DMS53 treated with DMSO at 0.1 percent for 48 hours (cell line): ENCODE results near the gene PLXNA1.

ENCODE experiments used
- DNase-seq: peaks from one replicate; lab custom pipeline; 2025; ENCODE audit not compliant: unreplicated experiment; lab: John Stamatoyannopoulos, UW

The PLXNA1 gene

DNA sequence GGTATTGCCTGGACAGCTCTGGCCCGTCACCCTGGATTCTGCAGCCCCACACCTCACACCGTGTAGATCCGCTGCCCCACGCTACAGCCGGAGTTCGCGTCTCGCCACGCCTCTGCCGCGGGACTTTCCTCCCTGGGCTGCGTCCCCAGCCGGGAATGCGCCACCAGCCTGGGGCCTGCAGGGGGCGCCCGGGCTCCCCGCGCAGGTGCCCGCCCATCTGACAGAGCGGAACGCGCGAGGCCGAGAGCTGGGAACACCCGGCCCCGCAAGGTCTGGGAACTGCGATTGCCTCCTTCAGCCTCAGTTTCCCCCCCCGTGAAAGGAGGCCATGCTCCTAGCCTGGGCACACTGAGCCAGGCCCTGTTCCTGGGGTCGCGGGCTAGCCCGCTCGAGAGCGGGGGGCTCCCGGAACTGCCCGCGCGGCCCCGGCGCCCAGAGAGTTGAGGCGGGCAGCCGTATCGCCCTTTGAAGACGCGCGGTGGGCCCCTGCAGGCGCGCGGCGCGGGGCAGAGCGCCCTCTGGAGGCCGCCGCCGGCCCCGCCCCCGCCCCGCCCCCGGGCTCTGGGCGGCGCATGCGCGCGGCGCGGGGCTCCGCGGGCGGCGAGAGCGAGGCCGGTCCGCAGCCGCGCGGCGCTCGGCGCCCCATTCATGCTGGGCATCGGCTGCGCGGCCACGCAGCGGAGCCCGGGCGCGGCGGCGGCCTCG lies at the start of gene PLXNA1:
PLXNA1 (plus strand) TSS at position 645 of the 705 bp plus-strand sequence. CDS start 5,479 bp downstream, outside the sequence.
- DNase-seq: peak; percentile 42

DNA sequence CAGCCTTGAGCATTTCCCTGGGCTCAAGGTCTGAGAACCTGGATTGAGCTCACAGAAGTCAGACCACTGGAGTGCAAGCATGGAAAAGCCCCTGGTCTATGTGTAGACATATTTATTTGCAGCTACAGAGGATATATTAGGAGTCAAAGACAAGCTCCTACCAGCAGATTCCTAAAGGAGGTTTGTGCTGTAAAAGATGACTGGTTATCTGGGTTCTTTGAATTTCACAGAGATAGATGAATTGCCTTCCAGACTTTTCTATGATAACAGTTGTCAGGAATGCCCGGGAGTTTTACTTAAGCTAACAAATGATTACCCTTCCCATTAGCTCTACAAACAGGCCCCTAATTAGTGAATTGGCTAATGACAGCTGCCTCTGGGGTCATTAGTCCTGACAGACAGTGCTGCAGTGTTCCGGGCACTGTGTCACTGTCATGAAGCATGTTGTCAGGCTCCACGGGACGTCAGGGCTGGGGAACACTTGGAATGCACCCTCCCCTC lies 48.8 kb upstream of the PLXNA1 start:
- DNase-seq: no peak

DNA sequence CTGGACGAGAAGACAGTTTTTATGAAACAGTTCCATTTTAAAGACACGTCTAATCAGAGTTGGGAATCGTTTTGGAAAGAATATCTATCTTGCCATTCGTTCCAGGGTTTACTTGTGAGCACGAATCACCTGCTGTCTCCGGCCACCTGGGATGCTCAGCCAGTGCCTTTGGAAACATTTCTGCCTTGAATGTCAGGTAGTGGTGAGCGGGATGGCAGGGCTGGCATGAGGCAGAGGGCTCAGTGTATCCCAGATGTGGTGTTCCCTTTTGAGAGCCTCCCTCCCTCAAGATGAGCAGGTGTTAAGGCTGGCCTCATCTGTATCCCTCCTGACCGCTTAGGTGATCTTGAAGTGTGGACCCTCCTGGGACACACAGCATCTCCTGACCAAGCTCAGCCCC lies 47.9 kb upstream of the PLXNA1 start:
- DNase-seq: no peak

DNA sequence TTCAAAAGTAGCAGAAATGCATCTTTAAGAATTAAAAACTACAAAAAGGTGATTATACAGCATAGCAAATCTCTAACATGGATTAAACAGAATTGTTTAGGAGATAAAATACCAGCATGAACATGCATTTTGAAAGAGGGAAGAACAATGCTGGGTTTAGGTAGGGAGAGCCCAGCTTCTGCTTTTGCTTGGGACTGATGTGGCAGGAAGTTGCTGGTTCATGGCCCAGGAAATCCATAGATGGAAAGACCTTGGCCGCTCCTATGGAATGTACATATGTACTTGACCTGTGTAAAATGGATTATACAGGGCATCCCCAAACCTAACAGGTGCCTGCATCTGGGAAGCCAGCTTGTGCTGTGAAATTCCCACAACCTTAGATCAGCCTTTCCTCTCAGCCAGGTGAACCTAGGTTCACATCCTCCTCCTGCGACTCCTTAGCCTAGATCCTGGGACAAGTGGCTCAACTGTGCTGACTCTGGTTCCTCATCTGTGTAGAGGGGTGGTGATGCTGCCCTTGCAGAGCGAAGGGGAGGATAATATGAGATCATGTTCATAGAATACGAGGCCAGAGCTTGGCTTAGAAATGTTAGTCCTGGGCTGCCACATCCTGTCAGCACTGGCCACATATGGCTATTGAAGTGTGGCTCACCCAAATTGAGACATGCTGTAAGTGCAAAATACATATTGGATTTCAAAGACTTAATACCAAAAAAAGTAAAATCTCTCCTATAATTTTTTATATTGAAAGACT lies 47.0 kb upstream of the PLXNA1 start:
- no peak for DNase-seq

DNA sequence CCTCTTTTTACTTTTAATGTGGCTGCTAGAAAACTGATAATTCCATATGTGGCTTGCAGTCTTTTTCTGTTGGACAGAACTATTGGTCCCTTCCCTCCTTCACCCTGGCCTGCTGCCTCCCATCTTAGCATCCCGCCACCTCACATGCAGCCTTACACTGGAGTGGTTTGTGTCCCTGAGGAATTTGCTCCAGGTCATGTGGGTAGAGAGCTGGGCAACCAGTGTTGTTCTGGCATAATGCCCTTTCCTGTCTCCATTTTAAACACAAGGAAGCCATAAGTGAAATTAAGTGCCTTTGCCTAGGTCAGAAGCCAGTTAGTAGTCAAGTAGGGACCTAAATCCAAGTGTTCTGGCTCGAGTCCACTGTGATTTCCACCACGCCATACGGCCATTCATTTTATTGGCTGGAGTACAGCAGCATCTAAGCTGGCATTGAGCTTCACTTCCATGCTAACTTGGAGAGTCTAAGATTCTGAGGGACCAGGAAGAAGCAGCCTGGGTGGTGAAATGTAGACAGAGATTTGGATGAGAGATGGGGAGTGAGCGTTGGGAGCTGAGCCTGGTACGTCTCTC lies 46.0 kb upstream of the PLXNA1 start:
- no peak for DNase-seq

DNA sequence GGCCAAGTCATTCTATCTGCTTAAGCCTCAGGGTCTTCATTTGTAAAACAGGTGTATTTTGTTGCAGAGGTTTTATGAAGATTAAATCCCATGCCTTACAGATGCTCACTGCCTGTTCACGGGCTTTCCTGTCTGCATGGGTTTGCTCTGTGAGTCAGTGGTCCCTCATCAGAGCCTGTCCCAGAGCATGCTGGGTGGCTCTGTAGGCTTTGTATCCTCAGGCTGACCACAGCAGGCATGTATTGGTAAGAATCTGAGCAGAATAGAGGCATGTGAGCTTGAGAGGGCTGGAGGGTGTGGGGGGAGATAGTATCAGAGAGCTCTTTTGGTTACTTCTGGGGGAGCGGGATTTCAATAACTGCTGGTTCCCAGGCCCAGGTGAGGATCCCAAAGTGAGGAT lies 45.4 kb upstream of the PLXNA1 start:
- DNase-seq: no peak

DNA sequence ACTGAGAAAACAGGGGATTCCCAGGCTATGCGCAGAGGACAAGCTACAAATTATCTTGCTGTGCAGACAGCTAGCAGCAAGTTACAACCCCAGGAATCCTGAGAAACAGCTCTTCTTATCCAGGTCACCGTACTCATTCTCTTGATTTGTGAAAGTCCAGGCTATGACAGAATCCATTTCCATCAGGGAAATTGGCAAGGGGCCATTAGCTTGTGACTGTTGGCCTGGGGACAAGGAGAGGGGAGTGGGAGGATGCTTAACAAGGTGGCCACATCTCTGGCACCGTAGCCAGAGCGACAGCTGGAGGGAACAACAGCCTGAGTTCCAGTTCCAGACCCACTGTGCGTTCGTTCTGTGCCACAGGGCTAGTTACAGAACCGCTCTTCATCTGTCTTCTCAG lies 44.9 kb upstream of the PLXNA1 start:
- no peak for DNase-seq

DNA sequence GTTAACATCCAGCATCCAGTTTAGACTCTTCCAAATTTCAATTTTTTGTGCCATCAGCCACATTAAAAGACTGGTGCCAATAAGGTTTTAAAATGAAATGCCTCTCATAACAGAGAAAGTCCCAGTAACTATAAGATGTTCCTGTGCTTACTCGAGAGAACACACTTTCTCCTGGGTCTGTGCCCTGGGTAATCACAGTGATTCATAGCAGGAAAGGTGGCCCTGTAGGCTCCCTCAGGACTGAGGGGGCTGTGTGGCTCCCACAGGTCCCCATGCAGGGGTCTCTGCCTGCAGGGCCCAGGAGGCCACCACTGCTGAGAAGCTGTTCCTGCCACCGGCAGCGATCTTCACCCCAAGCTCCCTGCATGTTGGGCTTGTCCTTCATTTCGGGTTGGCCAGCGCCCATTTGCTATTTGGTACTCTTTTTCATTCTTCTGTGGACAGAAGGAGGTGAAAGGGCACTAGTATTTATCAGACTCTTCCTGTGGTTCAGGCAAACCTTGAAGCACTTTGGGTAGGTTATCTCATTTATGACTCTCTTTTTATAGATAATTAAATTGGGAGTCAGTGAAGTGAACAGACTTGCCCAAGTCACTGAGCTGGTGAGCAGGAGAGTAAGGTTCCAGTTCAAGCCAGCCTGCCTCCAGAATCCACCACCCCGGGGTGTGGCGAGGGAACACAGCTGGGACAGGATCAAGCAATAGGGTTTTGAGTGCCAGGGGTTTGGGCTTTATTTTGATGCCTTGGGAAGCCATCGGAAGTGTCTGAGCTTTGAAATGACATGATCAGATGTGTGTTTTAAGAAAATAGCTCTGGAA lies 44.2 kb upstream of the PLXNA1 start:
- no peak for DNase-seq

DNA sequence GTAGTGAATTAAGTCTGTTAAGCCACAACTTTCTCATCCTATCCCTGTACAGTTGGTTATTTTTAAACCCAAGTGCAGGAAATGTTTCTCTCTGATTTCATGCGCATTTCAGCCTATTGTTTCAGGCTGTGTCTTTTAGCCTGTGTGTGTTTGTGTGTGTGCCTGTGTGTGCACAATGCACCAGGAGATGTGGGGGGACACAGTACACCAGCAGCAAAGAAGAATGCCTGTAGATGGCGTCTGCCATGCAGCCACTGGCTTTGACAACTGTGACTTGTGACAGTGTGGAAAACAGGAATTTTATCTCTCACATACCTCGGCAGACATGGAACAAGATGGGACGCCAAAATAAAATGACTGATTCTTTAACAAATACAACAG lies 43.6 kb upstream of the PLXNA1 start:
- DNase-seq: no peak

DNA sequence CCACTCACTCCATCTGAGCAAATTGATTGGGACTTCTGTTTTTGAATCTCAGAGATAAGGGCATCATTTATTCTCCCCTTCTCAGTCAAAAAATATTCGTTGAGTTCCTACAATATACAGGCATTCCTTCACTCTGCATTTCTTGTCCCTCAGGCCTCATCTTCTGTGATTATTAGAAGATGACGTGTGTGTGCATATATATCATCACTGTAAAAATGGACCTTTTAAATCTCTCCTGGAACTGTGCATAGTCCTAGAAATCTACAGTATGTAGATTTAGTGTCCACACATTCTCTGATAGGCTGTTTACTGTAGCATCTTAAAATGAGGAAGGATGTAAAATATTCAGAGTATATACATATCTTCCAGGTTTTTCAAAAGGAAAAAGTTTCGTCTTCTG lies 43.2 kb upstream of the PLXNA1 start:
- DNase-seq: no peak

DNA sequence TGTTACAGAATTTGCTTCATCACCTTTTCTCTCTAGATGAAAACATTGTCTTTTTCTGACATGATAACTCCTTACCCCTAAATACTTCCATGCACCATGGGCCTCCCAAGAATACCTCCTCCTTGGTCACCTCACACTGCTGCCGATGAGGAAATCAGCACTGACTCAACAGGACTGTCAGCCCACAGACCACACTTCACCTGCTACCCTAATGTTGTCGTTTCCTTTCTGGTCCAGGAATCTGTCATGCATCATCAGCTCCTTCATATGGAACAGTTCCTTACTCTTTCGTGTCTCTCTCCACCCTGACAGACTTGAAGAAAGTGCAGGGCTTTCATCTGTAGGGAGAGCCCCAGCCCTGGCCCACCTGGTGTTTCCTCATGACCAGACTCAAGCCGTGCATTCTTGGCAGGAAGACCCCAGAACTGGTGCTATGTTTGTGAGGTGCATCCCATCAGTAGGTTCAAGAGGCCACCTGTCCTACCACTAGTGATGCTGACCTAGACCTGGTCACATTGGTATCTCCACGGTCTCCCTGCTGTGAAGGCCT lies 41.1 kb upstream of the PLXNA1 start:
- DNase-seq: no peak

DNA sequence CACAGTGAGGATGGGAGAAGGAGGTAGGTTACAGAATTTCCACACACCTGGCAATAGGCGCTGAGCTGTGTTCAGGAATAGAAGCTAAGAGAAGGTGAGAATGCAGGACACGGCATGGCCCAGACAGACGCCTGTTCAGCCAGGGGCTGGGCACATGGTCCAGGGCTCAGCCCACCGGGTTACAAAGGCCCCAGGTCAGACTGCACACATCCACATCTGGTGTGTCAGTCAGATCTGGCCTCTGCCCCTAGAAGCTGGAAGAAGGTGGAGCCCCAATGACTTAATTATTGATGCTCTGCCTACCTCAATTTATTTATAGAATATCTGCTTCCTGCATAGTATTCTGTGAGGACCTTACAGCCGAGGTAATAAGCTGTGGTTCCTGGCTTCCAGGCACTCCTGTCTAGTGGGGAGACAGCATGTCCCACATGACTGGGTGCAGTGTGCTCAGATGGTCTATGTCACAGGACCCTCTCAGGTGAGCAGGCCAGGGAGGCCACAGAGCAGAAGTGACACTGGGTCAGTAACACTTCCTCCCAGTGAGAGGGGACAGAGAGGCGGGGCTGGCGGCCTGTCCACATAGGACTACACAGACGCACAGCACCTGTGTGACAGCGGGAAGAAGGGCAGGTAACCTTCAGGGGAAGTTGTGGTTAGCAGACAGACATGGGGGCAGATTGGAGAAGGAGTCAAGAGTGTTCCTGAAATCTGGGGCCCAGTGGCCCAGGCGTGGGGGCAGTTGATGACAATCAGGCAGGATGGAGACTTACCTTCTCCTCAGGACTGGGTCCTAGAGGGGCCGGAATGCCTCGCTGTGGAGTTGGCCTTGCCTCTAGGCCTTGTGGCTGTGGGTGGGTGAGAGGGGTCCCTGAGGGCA lies 38.6 kb upstream of the PLXNA1 start:
- no peak for DNase-seq

DNA sequence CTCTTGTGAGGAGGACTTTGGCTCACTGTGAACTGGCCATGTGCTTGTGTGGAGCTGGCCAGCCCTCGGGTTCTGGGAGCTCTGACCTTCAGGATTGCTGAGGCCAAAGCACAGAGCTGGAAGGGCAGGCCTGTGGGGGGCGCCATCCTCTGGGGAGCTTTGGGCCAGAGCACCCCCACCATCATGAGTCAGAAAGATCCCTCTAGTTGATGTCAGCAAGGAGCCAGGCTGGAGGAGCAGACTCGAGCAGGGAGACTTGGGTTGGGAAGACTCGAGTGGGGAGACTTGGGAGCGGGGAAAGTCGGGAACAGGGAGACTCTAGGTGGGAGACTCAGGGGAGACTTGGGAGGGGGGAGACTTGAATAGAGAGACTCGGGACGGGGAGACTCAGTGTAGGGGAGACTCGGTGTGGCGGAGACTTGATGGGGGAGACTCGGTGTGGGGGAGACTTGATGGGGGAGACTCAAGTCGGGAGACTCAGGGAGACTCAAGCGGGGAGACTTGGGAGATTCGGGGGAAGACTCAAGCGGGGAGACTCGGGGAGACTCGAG lies 37.7 kb upstream of the PLXNA1 start:
- no peak for DNase-seq

DNA sequence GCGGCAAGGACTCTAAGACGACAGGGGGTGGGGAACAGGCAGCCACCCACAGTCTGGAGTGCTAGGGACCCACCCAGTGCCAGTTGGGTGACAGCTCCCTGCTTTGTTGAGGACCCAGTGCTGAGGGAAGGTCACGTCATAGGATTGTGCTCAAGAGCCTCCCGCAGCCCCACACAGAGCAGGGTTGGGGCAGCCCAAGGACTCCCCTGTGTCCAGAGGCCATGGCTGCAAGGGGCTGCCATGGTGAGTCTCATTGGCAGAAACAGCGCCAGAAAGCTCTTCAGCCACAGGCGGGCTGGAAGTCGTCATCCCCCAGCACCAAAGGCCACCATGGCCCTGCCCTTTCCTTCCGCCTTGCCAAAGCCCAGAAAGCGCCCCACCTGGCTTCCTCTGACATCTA lies 37.0 kb upstream of the PLXNA1 start:
- no peak for DNase-seq

DNA sequence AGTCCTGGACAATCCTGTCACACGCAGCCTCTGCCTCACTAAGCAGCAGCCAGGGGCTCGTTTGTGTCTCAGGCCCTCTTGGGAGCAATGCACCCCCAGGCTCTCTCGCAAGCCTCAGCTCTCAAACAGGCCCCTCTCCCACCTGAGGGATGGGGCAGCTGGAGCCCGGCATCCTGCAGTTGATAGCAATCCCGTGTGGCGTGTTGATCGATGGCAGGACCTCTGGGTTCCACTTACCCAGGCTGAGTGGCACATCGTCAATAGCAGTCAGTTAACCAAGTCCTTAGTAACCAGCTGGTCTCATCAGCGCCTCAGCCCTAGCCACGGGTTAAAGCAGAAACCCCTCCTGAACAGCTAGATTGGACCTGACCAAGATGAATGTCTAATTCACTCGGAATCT lies 36.5 kb upstream of the PLXNA1 start:
- no peak for DNase-seq

DNA sequence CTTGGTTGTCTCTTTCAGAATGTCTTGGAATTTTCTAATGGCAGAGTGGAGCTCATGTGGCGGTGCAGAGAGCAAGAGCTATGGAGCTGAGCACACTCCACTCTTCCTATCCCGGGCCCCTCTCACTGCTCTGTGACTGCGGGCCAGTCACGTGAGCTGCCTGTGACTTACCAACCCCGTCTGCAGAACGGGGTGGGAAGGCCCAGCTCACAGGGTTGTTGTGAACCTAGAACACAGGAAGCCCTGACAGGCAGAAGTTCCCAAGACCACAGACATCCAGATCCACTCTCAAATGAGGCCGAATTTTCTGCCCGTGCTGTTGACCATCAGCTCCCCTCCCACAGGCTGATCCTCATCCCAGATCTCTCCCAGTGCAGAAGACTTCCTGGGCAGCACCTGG lies 35.5 kb upstream of the PLXNA1 start:
- no peak for DNase-seq

DNA sequence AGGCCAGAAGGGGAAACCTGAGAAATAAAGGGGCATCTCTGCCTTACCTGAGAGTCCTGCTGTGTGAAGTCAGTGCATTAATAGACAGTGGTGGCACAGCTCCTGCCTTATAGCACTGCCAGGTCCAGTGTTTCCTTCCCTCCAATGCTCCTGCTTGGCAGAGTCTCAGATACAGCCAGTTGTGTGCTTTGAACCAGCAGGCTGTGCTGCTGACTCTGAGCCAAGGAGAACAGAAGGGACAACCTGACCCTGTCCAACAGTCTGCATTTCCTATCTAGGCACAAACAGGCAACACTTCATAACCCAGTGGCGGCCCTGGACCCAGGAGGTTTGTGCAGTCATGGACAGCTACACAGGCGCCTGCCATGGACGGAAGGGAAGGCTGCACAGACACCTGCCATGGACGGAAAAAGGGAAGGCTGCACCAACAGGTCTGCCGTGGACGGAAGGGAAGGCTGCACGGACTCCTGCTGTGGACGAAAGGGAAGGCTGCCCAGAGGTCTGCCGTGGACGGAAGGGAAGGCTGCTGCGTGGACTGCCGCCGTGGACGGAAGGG lies 33.9 kb upstream of the PLXNA1 start:
- no peak for DNase-seq

DNA sequence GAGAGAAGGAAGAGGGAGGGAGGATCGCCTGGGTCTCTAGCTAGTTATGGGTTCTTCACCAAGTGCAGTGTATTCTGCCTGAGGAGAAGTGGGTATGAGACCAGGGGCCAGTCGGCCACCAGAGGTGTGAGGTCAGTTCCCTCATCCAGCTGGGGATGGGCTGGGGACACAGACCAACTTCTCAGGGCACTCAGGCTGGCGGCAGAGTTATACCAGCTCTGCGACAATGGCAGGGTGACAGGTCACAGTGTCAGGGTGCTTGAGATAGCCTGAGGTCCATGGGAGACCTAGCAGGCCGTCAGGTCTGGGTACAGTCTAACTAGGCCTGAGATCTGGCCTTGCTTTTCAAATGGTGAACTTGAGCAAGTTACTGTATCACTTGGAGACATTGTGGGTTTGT lies 31.4 kb upstream of the PLXNA1 start:
- no peak for DNase-seq

DNA sequence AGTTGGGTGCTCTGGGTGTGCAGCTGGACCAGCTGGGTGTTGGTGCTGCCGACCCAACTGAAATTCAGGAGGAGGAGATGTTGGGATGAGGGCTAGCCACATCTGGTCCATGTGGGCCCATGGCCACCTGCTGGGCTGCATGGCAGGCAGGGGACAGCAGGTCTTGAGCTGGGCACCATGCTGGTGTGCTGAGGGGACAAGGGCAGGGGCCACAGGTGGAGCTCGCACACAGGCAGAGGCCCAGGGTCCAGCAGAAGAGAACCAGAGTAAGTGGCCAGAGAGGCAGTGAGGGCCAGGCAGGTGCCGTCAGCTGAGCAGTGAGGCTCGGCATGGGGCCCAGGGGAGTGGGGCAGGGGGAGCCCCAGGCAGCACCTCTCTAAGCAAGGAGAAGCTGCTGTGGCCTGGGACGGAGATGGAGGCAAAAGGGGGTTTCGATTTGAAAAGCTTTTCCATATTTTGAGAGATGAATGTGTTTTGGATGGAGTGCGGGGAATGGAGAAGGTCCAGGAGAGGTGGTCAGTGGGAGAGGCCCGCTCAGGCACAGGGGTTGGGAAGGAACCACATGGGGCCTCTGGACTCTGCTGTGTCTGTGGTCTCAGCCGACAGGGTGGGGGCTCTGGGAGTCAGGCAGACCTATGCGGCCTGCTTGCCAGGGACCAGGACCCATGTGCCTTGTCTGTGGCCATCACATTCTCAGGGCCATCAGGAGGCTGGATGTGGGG lies 30.5 kb upstream of the PLXNA1 start:
- DNase-seq: no peak
